Measurements from ENCODE around the gene STK16.
A peak's percentile ranks its signal among the peaks of the same experiment; 100 is the strongest.
"Not testable (repeated sequence)": the region's sequence is repeated elsewhere in the genome, so short reads cannot be mapped to it uniquely, and the experiment has no call there.

The STK16 gene

GRCh38 chr2:219245148-219245898 lies at the start of gene STK16, which contains the start of gene GLB1L:
Gene STK16, plus strand, starts transcription at chr2:219245479. Its CDS starts 521 bp downstream, at chr2:219246000.
Gene GLB1L, minus strand, starts transcription at chr2:219245444. Its CDS starts 1,871 bp downstream, at chr2:219243573.
- Histone ChIP-seq H3K36me3 (peaks cover 0 to 25% (median 3%) of the 10 kb centered on the region in 11 experiments; a peak in 9 of 22 replicates), H3K4me2 (peak within 1 kb of the TSS; percentile 91 to 100 (median 99)), H3K4me1 (peaks cover 55 to 59% (median 58%) of the 10 kb centered on the region in 10 experiments), H3K4me3 (peak within 1 kb of the TSS; percentile 73 to 93 (median 83)), H3K9me3 (replicated peaks in 1 of 11) (no peaks in the 10 kb centered on the region), H3K27ac (peak within 1 kb of the TSS; percentile 83 to 95 (median 91)), H3K27me3 (no peaks in the 10 kb centered on the region), H4K20me1 (peaks cover 0 to 15% (median 0%) of the 10 kb centered on the region in 11 experiments; a peak in 2 of 22 replicates), H3K9ac (peak within 1 kb of the TSS; percentile 86 to 94 (median 90))
- TF ChIP-seq Cebpa-rat (IDR thresholded peaks at IDR 0.05), result no peak

GRCh38 chr2:219197388-219197787 lies 47.9 kb upstream of the STK16 start:
- Histone ChIP-seq H3K36me3 (no peaks in the 10 kb centered on the region), H4K20me1 (no peaks in the 10 kb centered on the region), H3K9me3 (replicated peaks in 1 of 11) (0 out of 22 replicates have a peak, but pooled peaks cover 0 to 4% (median 0%) of the 10 kb centered on the region in 11 experiments), H3K4me1 (no peaks in the 10 kb centered on the region; a peak in 1 of 20 replicates), H3K4me2 (no peak overlapping the region), H3K27ac (no peak overlapping the region), H3K9ac (no peak overlapping the region), H3K27me3 (no peaks in the 10 kb centered on the region), H3K4me3 (no peak overlapping the region)
- no peak for TF ChIP-seq Cebpa-rat (IDR thresholded peaks at IDR 0.05)

- no peaks in the 10 kb centered on the region for H4K20me1 ChIP-seq
- no peaks in the 10 kb centered on the region; a peak in 1 of 20 replicates for H3K4me1 ChIP-seq
- H3K27ac ChIP-seq, result no peak overlapping the region
- no peaks in the 10 kb centered on the region for H3K36me3 ChIP-seq
- no peak overlapping the region for H3K9ac ChIP-seq
- H3K27me3 ChIP-seq, result no peaks in the 10 kb centered on the region
- H3K4me2 ChIP-seq, result no peak overlapping the region
- H3K4me3 ChIP-seq, result no peak overlapping the region
- TF ChIP-seq Cebpa-rat (IDR thresholded peaks at IDR 0.05), result no peak
- 0 out of 22 replicates have a peak, but pooled peaks cover 0 to 4% (median 0%) of the 10 kb centered on the region in 11 experiments for H3K9me3 ChIP-seq (replicated peaks in 1 of 11)
These were observed 46.3 kb upstream of the STK16 start for GRCh38 chr2:219198974-219199373.

- H3K9ac ChIP-seq, result no peak overlapping the region
- no peaks in the 10 kb centered on the region for H3K36me3 ChIP-seq
- H3K27ac ChIP-seq, result no peak overlapping the region
- no peak for TF ChIP-seq Cebpa-rat (IDR thresholded peaks at IDR 0.05)
- H3K9me3 ChIP-seq (replicated peaks in 1 of 11), result peaks cover 0 to 4% (median 0%) of the 10 kb centered on the region in 11 experiments; a peak in 2 of 22 replicates
- H3K4me1 ChIP-seq, result no peaks in the 10 kb centered on the region; a peak in 1 of 20 replicates
- H4K20me1 ChIP-seq, result no peaks in the 10 kb centered on the region
- H3K27me3 ChIP-seq, result no peaks in the 10 kb centered on the region
- H3K4me3 ChIP-seq, result no peak overlapping the region
- H3K4me2 ChIP-seq, result no peak overlapping the region
These were observed 45.6 kb upstream of the STK16 start for GRCh38 chr2:219199470-219200211.

- not testable (repeated sequence) for H3K9me3 ChIP-seq (replicated peaks in 1 of 11); H3K27ac ChIP-seq; H3K9ac ChIP-seq; H3K4me3 ChIP-seq; H3K4me1 ChIP-seq; H3K36me3 ChIP-seq; H3K27me3 ChIP-seq; H3K4me2 ChIP-seq; H4K20me1 ChIP-seq
These were observed 44.6 kb upstream of the STK16 start for GRCh38 chr2:219200502-219201326.

- not testable (repeated sequence) for H3K27me3 ChIP-seq, H3K4me1 ChIP-seq
These were observed 43.9 kb upstream of the STK16 start for GRCh38 chr2:219201331-219201730.

GRCh38 chr2:219204425-219205164 lies 40.7 kb upstream of the STK16 start:
- peaks cover 0 to 25% (median 6%) of the 10 kb centered on the region in 11 experiments; a peak in 8 of 22 replicates for H4K20me1 ChIP-seq
- TF ChIP-seq Cebpa-rat (IDR thresholded peaks at IDR 0.05), result no peak
- H3K36me3 ChIP-seq, result peaks cover 13 to 21% (median 17%) of the 10 kb centered on the region in 11 experiments; a peak in 20 of 22 replicates
- no peaks in the 10 kb centered on the region for H3K27me3 ChIP-seq
- H3K4me2 ChIP-seq, result no peak overlapping the region
- H3K4me1 ChIP-seq, result peaks cover 30 to 34% (median 33%) of the 10 kb centered on the region in 10 experiments
- no peak overlapping the region for H3K9ac ChIP-seq
- H3K4me3 ChIP-seq, result no peak overlapping the region
- H3K27ac ChIP-seq, result no peak overlapping the region
- H3K9me3 ChIP-seq (replicated peaks in 1 of 11), result peaks cover 0 to 5% (median 0%) of the 10 kb centered on the region in 11 experiments; a peak in 2 of 22 replicates

More at GRCh38 chr2:219201331-219201730, 43.9 kb upstream of the STK16 start:
- H3K4me2 ChIP-seq; H3K9me3 ChIP-seq (replicated peaks in 1 of 11); H3K4me3 ChIP-seq; H4K20me1 ChIP-seq; H3K9ac ChIP-seq; H3K27ac ChIP-seq; H3K36me3 ChIP-seq: not testable (repeated sequence)

GRCh38 chr2:219205165-219205538 lies 40.1 kb upstream of the STK16 start:
- Histone ChIP-seq H3K27me3 (no peaks in the 10 kb centered on the region), H3K4me1 (peaks cover 36 to 40% (median 39%) of the 10 kb centered on the region in 10 experiments), H3K4me3 (no peak overlapping the region), H3K27ac (no peak overlapping the region), H4K20me1 (peaks cover 0 to 25% (median 6%) of the 10 kb centered on the region in 11 experiments; a peak in 8 of 22 replicates), H3K9me3 (replicated peaks in 1 of 11) (peaks cover 0 to 5% (median 0%) of the 10 kb centered on the region in 11 experiments; a peak in 2 of 22 replicates), H3K36me3 (peaks cover 16 to 26% (median 21%) of the 10 kb centered on the region in 11 experiments; a peak in 21 of 22 replicates), H3K4me2 (no peak overlapping the region), H3K9ac (no peak overlapping the region)
- no peak for TF ChIP-seq Cebpa-rat (IDR thresholded peaks at IDR 0.05)

All from BLaER1 treated with 17β-estradiol and CSF1 and Interleukin-3, amounts not matched to agents 10 nM and 100 nM (cell line).